ENCODE data around the gene MESP2. TPM values are rescaled to one million over a fixed set of nuclear protein-coding genes. Genes with fewer than 3 reads are reported as not detected.
A peak's percentile ranks its signal among the peaks of the same experiment; 100 is the strongest.

Gene MESP2
- total and polyA plus RNA-seq, 2 of the 8 experiments (the other 6 are each of a cell fraction or from before 2014, with no cell fraction given) = 0.35 to 0.80 TPM

GRCh38 chr15:89749054-89749453 lies 27.1 kb upstream of the MESP2 start:
- Histone ChIP-seq H2BK5ac (ENCODE audit: low read depth, low read length) (no peak overlapping the region), H3K36me3 (ENCODE audit: control insufficient read depth in 2 of 4, insufficient read depth in 4 of 4, low read length in 3 of 4) (no peaks in the 10 kb centered on the region), H2BK20ac (ENCODE audit: low read length) (no peak overlapping the region), H3K9me3 (ENCODE audit: insufficient read depth in 2 of 2, low read depth in 1 of 2, low read length in 1 of 2) (no peaks in the 10 kb centered on the region), H3K4me1 (replicated peaks in 1 of 4; ENCODE audit: control insufficient read depth in 3 of 4, insufficient read depth in 4 of 4, low read length in 3 of 4) (peaks cover 0 to 24% (median 19%) of the 10 kb centered on the region in 4 experiments; a peak in 6 of 7 replicates), H2AFZ (ENCODE audit: low read length) (no peak overlapping the region), H2BK120ac (replicated peaks; ENCODE audit: low read depth, low read length) (no peak overlapping the region), H4K20me1 (replicated peaks in 1 of 2; ENCODE audit: control insufficient read depth in 1 of 2, insufficient read depth in 2 of 2, low read length in 2 of 2) (peaks cover 1 to 12% of the 10 kb centered on the region in 2 experiments), H3K27ac (ENCODE audit: low read depth, low read length) (no peak overlapping the region), H3K9ac (replicated peaks in 1 of 4; ENCODE audit: extremely low read depth in 1 of 4, low read depth in 3 of 4, low read length in 3 of 4) (no peak overlapping the region), H3K79me2 (ENCODE audit: control insufficient read depth in 1 of 2, insufficient read depth in 2 of 2, low read length in 2 of 2) (no peaks in the 10 kb centered on the region), H3K23me2 (ENCODE audit: low read depth, low read length) (peaks cover 28% of the 10 kb centered on the region; the same call in 1 of the 2 replicates), H3K14ac (ENCODE audit: insufficient read length) (no peak overlapping the region), H2BK15ac (ENCODE audit: low read length) (no peak overlapping the region), H3K4me2 (ENCODE audit: insufficient read depth in 1 of 2, low read depth in 2 of 2, low read length in 2 of 2) (peak overlapping the region in 1 of 2 experiments; percentile 58; a peak in 1 of 4 replicates), H3K4ac (replicated peaks; ENCODE audit: insufficient read length, low read depth, low read length) (no peak overlapping the region), H3K23ac (ENCODE audit: insufficient read length) (no peak overlapping the region), H2AK5ac (ENCODE audit: low read depth, low read length) (no peak overlapping the region; the same call in 1 of the 2 replicates), H3K56ac (replicated peaks; ENCODE audit: insufficient read length, low read depth, low read length) (no peak overlapping the region), H4K91ac (replicated peaks; ENCODE audit: insufficient read length, low read length) (no peak overlapping the region), H3K4me3 (ENCODE audit: extremely low read depth in 1 of 4, insufficient read depth in 2 of 4, low read depth in 3 of 4, low read length in 4 of 4) (no peak overlapping the region), H4K5ac (ENCODE audit: insufficient read length, low read depth, low read length) (no peak overlapping the region), H2BK12ac (ENCODE audit: low read depth, low read length) (no peak overlapping the region), H3K27me3 (replicated peaks in 1 of 4; ENCODE audit: control insufficient read depth in 3 of 4, extremely low read depth in 1 of 4, insufficient read depth in 3 of 4, low read length in 3 of 4) (peaks cover 40 to 75% (median 70%) of the 10 kb centered on the region in 4 experiments), H4K8ac (ENCODE audit: extremely low read depth, insufficient read depth, low read length) (no peak overlapping the region), H3K18ac (ENCODE audit: extremely low read depth, low read length) (no peak overlapping the region), H3K79me1 (ENCODE audit: low read depth, low read length) (no peaks in the 10 kb centered on the region; the same call in none of the 2 replicates)
- CTCF ChIA-PET (ENCODE audit: partially characterized antibody) = interaction anchor here (0.6 to 2.6 kb wide), 5 partner anchors 9 to 257 kb away, joined by 3 to 11 read pairs (median 5); no protein-coding TSS in a partner anchor
- no peak for FAIRE-seq
- no peak for TF ChIP-seq SIN3A (conservative IDR thresholded peaks at IDR 0.05 in 1 of 2, IDR thresholded peaks at IDR 0.05 in 1 of 2; ENCODE audit: low read depth in 1 of 2, low read length in 2 of 2)
- no peak for TF ChIP-seq POLR2A (IDR thresholded peaks at IDR 0.05; ENCODE audit: control extremely low read depth in 1 of 2, low read depth in 2 of 2, low read length in 2 of 2)
- DNase-seq (ENCODE audit: low read depth in 1 of 2, low spot score in 2 of 2) = no peak
- POLR2A ChIA-PET (ENCODE audit: partially characterized antibody) = no interaction called here
- whole genome bisulfite sequencing, 2 experiments (ENCODE audit: extremely low coverage in 1 of 2, insufficient coverage in 1 of 2, insufficient read length in 1 of 2, insufficient replicate concordance in 2 of 2, low coverage in 1 of 2, low lambda C conversion rate in 2 of 2, missing lambda C conversion rate in 1 of 2) = 50% methylated on average over 7 of the region's 7 CpGs; no CpG with 5 or more reads in 1 of the 2 experiments
